ENCODE data around the gene LRG1. TPM values are rescaled to one million over a fixed set of nuclear protein-coding genes. Genes with fewer than 3 reads are reported as not detected.

LRG1 gene
- total and polyA plus RNA-seq, 10 of the 15 experiments (the other 5 are each of a cell fraction or from before 2014, with no cell fraction given) = 0.29 to 4.7 (median 0.58) TPM

DNA sequence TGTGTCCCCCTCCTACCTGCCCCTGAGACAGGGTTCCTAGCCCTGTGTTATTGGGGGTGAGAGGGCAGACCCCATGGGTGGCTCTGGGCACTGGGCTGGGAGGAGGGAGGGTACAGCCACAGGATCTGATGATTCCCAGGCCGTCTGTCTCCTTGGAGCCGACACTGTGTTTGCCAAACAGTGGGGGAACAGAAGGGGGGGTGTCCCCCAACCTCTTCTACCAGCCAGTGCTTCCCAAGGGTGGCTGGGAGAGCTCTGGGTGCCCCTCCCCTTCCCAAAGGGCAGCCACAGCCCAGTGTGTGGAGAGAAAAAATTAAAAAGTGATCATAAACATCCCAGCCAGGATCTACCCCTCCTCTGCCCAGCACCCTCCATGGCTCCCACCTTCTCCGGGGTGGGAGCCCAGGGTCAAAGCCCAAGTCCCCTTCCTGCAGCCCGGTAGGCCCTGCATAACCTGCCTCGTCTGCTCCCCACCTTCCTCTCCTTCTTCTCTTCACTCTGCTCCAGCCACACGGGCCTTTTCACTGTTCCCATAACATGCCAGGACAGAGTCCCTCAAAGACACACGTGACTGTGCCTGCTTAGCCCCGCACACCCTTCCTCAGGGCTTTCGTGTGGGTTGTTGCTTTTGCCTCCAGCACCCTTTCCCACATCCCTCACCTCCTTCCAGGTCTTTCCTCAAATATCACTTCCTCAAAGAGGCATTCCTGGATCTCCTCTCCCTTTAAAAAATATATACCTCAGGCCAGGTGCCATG is 20.1 kb downstream of the LRG1 start:
- ATAC-seq (no peak), DNase-seq (ENCODE audit: low read depth, low spot score) (no peak), FAIRE-seq (no peak)
- no peaks in the 10 kb centered on the region for H3K27me3 ChIP-seq (replicated peaks in 1 of 2; ENCODE audit: control insufficient read depth in 2 of 2, insufficient read depth in 2 of 2, low read length in 1 of 2)
- H3K27ac ChIP-seq (ENCODE audit: control insufficient read depth, insufficient read depth) = no peak overlapping the region
- H2AFZ ChIP-seq (ENCODE audit: control insufficient read depth, low read depth, low read length) = no peak overlapping the region
- H3K79me2 ChIP-seq (ENCODE audit: control insufficient read depth, insufficient read depth, low read length) = no peaks in the 10 kb centered on the region
- H3K4me3 ChIP-seq = no peak overlapping the region
- H3K36me3 ChIP-seq (ENCODE audit: control insufficient read depth in 2 of 2, insufficient read depth in 2 of 2, low read length in 1 of 2) = no peaks in the 10 kb centered on the region
- POLR2A ChIA-PET = no interaction called here
- intact Hi-C loops (cut with micrococcal nuclease; ENCODE audit: unreplicated experiment) = no loop called here
- 43% methylated on average over 9 of the region's 9 CpGs for WGBS (ENCODE audit: insufficient coverage, insufficient replicate concordance, low lambda C conversion rate, missing lambda C conversion rate)
- no peak overlapping the region for H3K4me2 ChIP-seq (ENCODE audit: control insufficient read depth, insufficient read depth)
- no peaks in the 10 kb centered on the region for H3K9me3 ChIP-seq (replicated peaks; ENCODE audit: control insufficient read depth, insufficient read depth, low read length)
- CTCF ChIA-PET = no interaction called here
- in situ Hi-C loops (cut with MboI) = no loop called here
- RAD21 ChIA-PET (ENCODE audit: unreplicated experiment) = no interaction called here
- no peaks in the 10 kb centered on the region for H4K20me1 ChIP-seq (ENCODE audit: control insufficient read depth, insufficient read depth)
- no peak overlapping the region for H3K9ac ChIP-seq (ENCODE audit: control insufficient read depth, insufficient read depth, low read length)
- H3K4me1 ChIP-seq (ENCODE audit: control insufficient read depth, insufficient read depth, low read length) = no peaks in the 10 kb centered on the region
- no TSS peak for BruUV-seq (replicated peaks)
- SMC1A ChIA-PET (ENCODE audit: uncharacterized antibody, unreplicated experiment) = no interaction called here
- no peak for TF ChIP-seq CEBPB (IDR thresholded peaks at IDR 0.05; ENCODE audit: borderline replicate concordance in 1 of 2, low read depth in 2 of 2, low read length in 2 of 2)
- no peak for TF ChIP-seq SREBF1 (IDR thresholded peaks at IDR 0.05; ENCODE audit: low read length)
- TF ChIP-seq, protein P1, sequence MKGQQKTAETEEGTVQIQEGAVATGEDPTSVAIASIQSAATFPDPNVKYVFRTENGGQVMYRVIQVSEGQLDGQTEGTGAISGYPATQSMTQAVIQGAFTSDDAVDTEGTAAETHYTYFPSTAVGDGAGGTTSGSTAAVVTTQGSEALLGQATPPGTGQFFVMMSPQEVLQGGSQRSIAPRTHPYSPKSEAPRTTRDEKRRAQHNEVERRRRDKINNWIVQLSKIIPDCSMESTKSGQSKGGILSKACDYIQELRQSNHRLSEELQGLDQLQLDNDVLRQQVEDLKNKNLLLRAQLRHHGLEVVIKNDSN (IDR thresholded peaks at IDR 0.05; ENCODE audit: borderline replicate concordance, extremely low read length, insufficient read depth, low read depth, low read length) = no peak
- TF ChIP-seq POLR2AphosphoS2 (IDR thresholded peaks at IDR 0.05; ENCODE audit: low read depth, low read length) = no peak
- no peak for TF ChIP-seq SREBF2 (IDR thresholded peaks at IDR 0.05; ENCODE audit: low read length)
- TF ChIP-seq, protein P2, sequence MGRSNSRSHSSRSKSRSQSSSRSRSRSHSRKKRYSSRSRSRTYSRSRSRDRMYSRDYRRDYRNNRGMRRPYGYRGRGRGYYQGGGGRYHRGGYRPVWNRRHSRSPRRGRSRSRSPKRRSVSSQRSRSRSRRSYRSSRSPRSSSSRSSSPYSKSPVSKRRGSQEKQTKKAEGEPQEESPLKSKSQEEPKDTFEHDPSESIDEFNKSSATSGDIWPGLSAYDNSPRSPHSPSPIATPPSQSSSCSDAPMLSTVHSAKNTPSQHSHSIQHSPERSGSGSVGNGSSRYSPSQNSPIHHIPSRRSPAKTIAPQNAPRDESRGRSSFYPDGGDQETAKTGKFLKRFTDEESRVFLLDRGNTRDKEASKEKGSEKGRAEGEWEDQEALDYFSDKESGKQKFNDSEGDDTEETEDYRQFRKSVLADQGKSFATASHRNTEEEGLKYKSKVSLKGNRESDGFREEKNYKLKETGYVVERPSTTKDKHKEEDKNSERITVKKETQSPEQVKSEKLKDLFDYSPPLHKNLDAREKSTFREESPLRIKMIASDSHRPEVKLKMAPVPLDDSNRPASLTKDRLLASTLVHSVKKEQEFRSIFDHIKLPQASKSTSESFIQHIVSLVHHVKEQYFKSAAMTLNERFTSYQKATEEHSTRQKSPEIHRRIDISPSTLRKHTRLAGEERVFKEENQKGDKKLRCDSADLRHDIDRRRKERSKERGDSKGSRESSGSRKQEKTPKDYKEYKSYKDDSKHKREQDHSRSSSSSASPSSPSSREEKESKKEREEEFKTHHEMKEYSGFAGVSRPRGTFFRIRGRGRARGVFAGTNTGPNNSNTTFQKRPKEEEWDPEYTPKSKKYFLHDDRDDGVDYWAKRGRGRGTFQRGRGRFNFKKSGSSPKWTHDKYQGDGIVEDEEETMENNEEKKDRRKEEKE (IDR thresholded peaks at IDR 0.05) = no peak
- TF ChIP-seq JUNB (IDR thresholded peaks at IDR 0.05) = no peak
- TF ChIP-seq, protein P3, sequence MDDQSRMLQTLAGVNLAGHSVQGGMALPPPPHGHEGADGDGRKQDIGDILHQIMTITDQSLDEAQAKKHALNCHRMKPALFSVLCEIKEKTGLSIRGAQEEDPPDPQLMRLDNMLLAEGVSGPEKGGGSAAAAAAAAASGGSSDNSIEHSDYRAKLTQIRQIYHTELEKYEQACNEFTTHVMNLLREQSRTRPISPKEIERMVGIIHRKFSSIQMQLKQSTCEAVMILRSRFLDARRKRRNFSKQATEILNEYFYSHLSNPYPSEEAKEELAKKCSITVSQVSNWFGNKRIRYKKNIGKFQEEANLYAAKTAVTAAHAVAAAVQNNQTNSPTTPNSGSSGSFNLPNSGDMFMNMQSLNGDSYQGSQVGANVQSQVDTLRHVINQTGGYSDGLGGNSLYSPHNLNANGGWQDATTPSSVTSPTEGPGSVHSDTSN (IDR thresholded peaks at IDR 0.05; ENCODE audit: insufficient replicate concordance, low read depth, low read length) = no peak
- no peak for TF ChIP-seq HDGF (IDR thresholded peaks at IDR 0.05)
- TF ChIP-seq MXI1 (IDR thresholded peaks at IDR 0.05; ENCODE audit: low read depth, low read length) = no peak
- TF ChIP-seq, protein P4, sequence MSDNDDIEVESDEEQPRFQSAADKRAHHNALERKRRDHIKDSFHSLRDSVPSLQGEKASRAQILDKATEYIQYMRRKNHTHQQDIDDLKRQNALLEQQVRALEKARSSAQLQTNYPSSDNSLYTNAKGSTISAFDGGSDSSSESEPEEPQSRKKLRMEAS (IDR thresholded peaks at IDR 0.05; ENCODE audit: low read depth, low read length) = no peak
- no peak for TF ChIP-seq CBX5 (IDR thresholded peaks at IDR 0.05; ENCODE audit: low read depth)
- no peak for TF ChIP-seq ZSCAN29 (IDR thresholded peaks at IDR 0.05)
- TF ChIP-seq ZNF274 (IDR thresholded peaks at IDR 0.05; ENCODE audit: insufficient read depth, insufficient read length) = no peak
- no peak for TF ChIP-seq TCF7 (IDR thresholded peaks at IDR 0.05; ENCODE audit: borderline replicate concordance)
- TF ChIP-seq, protein P5, sequence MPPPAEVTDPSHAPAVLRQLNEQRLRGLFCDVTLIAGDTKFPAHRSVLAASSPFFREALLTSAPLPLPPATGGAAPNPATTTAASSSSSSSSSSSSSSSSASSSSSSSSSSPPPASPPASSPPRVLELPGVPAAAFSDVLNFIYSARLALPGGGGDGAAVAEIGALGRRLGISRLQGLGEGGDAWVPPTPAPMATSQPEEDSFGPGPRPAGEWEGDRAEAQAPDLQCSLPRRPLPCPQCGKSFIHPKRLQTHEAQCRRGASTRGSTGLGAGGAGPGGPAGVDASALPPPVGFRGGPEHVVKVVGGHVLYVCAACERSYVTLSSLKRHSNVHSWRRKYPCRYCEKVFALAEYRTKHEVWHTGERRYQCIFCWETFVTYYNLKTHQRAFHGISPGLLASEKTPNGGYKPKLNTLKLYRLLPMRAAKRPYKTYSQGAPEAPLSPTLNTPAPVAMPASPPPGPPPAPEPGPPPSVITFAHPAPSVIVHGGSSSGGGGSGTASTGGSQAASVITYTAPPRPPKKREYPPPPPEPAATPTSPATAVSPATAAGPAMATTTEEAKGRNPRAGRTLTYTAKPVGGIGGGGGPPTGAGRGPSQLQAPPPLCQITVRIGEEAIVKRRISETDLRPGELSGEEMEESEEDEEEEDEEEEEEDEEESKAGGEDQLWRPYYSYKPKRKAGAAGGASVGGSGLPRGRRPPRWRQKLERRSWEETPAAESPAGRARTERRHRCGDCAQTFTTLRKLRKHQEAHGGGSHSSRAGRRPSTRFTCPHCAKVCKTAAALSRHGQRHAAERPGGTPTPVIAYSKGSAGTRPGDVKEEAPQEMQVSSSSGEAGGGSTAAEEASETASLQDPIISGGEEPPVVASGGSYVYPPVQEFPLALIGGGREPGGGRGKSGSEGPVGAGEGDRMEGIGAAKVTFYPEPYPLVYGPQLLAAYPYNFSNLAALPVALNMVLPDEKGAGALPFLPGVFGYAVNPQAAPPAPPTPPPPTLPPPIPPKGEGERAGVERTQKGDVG (CRISPR knock-in tag; IDR thresholded peaks at IDR 0.05) = no peak
